Fibroblast of lung (primary cell): Measurements from ENCODE around the gene MARCKSL1. TPM values are rescaled to one million over a fixed set of nuclear protein-coding genes. Genes with fewer than 3 reads are reported as not detected.
A peak's percentile ranks its signal among the peaks of the same experiment; 100 is the strongest.

ENCODE experiments used
- DNase-seq, 2 donors: peaks; one replicate each; pipeline versions ENCODE4 v3.0.0 to v3.0.0-alpha.2; 2010; ENCODE audit warnings: low read depth in 2 of 2
- H2AFZ ChIP-seq: 2 replicates; pipeline ENCODE4 v1.5.1; 2012; ENCODE audit warnings: low read length, control low read depth, inconsistent platforms
- H3K27ac ChIP-seq: 2 replicates; pipeline ENCODE4 v1.5.1; 2011; ENCODE audit warnings: low read length, control low read depth; ENCODE audit not compliant: insufficient read depth
- H3K27me3 ChIP-seq: 2 replicates; pipeline ENCODE4 v1.5.1; 2011; ENCODE audit warnings: mild to moderate bottlenecking, low read length; ENCODE audit not compliant: control insufficient read depth, insufficient read depth
- H3K36me3 ChIP-seq: 2 replicates; pipeline ENCODE4 v1.5.1; 2011; ENCODE audit warnings: low read length; ENCODE audit not compliant: control insufficient read depth, insufficient read depth
- H3K4me1 ChIP-seq: 2 replicates; pipeline ENCODE4 v1.5.1; 2011; ENCODE audit warnings: low read length; ENCODE audit not compliant: control insufficient read depth, insufficient read depth; ENCODE audit errors: extremely low read depth
- H3K4me2 ChIP-seq: 2 replicates; pipeline ENCODE4 v1.5.1; 2011; ENCODE audit warnings: low read length, control low read depth; ENCODE audit not compliant: insufficient read depth; ENCODE audit errors: extremely low read depth
- H3K4me3 ChIP-seq, 4 experiments: fragments of 200-600 bp in 1 of 4; sonication (generic) in 1 of 4; replicated peaks in 1 of 4; 2 replicates each; pipeline ENCODE4 v1.5.1; 2011 to 2016; ENCODE audit warnings: low read length in 4 of 4, low read depth in 3 of 4, mild to moderate bottlenecking in 3 of 4, control low read depth in 2 of 4, inconsistent platforms in 1 of 4, mixed read lengths in 1 of 4; ENCODE audit not compliant: insufficient read depth in 1 of 4; ENCODE audit errors: control extremely low read depth in 1 of 4
- H3K79me2 ChIP-seq: 2 replicates; pipeline ENCODE4 v1.5.1; 2012; ENCODE audit warnings: mild to moderate bottlenecking, low read length, inconsistent platforms; ENCODE audit not compliant: control insufficient read depth, insufficient read depth
- H3K9ac ChIP-seq: 2 replicates; pipeline ENCODE4 v1.5.1; 2011; ENCODE audit warnings: mild to moderate bottlenecking, low read length, control low read depth; ENCODE audit not compliant: insufficient read depth
- H3K9me3 ChIP-seq: 2 replicates; pipeline ENCODE4 v1.5.1; 2012; ENCODE audit warnings: low read depth, low read length; ENCODE audit not compliant: control insufficient read depth, insufficient read depth
- H4K20me1 ChIP-seq: 2 replicates; pipeline ENCODE4 v1.5.1; 2011; ENCODE audit warnings: low read length; ENCODE audit not compliant: control insufficient read depth, insufficient read depth; ENCODE audit errors: extremely low read depth
- EZH2 ChIP-seq: IDR thresholded peaks from 2 replicates; pipeline ENCODE4 v1.5.1; 2012; ENCODE audit warnings: low read length, control low read depth, mild to moderate bottlenecking; ENCODE audit errors: missing control alignments
- polyA plus RNA-seq, 2 donors: library from polyadenylated mRNA; depleted of rRNA in 1 of 2; stranded (reverse) in 1 of 2; unstranded in 1 of 2; fragments of >200 nt; gene quantifications; 2 replicates each; pipeline ENCODE4 v1.2.1, GENCODE V29; 2011 to 2012; ENCODE audit warnings: missing spikeins in 1 of 2
- total RNA-seq: library from RNA; depleted of rRNA; stranded (reverse); fragments of >200 nt; gene quantifications from 2 replicates; pipeline ENCODE4 v1.2.1, GENCODE V29; 2014
- TF ChIP-seq, protein P1 (sequence below), 2 donors: IDR thresholded peaks in 1 of 2; conservative IDR thresholded peaks in 1 of 2; 1 replicate in 1 of 2; 2 replicates in 1 of 2; pipeline ENCODE4 v1.5.1; 2011 to 2012; ENCODE audit warnings: low read length in 2 of 2, control low read depth in 1 of 2, inconsistent platforms in 1 of 2, low read depth in 1 of 2, mild to moderate bottlenecking in 1 of 2

Gene MARCKSL1
- total and polyA plus RNA-seq, 2 donors (not counting 1 experiment from before 2014, with no cell fraction given) = 11.7 to 79.1 TPM

- DNase-seq = peak; percentile 64 to 80
- H3K4me3 ChIP-seq = no peak overlapping the region
- no peaks in the 10 kb centered on the region for H3K36me3 ChIP-seq
- peak overlapping the region; percentile 8 for H3K27ac ChIP-seq
- no peak overlapping the region for H3K4me2 ChIP-seq
- no peak overlapping the region for H3K9ac ChIP-seq
- H4K20me1 ChIP-seq = no peaks in the 10 kb centered on the region
- H3K79me2 ChIP-seq = no peaks in the 10 kb centered on the region
- H3K4me1 ChIP-seq = peaks cover 23% of the 10 kb centered on the region
- H3K27me3 ChIP-seq = no peaks in the 10 kb centered on the region
- no peak overlapping the region for H2AFZ ChIP-seq
- TF ChIP-seq, protein P1, sequence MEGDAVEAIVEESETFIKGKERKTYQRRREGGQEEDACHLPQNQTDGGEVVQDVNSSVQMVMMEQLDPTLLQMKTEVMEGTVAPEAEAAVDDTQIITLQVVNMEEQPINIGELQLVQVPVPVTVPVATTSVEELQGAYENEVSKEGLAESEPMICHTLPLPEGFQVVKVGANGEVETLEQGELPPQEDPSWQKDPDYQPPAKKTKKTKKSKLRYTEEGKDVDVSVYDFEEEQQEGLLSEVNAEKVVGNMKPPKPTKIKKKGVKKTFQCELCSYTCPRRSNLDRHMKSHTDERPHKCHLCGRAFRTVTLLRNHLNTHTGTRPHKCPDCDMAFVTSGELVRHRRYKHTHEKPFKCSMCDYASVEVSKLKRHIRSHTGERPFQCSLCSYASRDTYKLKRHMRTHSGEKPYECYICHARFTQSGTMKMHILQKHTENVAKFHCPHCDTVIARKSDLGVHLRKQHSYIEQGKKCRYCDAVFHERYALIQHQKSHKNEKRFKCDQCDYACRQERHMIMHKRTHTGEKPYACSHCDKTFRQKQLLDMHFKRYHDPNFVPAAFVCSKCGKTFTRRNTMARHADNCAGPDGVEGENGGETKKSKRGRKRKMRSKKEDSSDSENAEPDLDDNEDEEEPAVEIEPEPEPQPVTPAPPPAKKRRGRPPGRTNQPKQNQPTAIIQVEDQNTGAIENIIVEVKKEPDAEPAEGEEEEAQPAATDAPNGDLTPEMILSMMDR (conservative IDR thresholded peaks at IDR 0.05 in 1 of 2, IDR thresholded peaks at IDR 0.05 in 1 of 2; ENCODE audit: low read depth in 1 of 2, low read length in 2 of 2) = no peak
- TF ChIP-seq EZH2 = no peak
- no peaks in the 10 kb centered on the region for H3K9me3 ChIP-seq
These were observed 13.2 kb upstream of the MARCKSL1 start for GRCh38 chr1:32349211-32349708.

- TF ChIP-seq, protein P1 (conservative IDR thresholded peaks at IDR 0.05 in 1 of 2, IDR thresholded peaks at IDR 0.05 in 1 of 2; ENCODE audit: low read depth in 1 of 2, low read length in 2 of 2) = no peak
- H2AFZ ChIP-seq = no peak overlapping the region
- no peaks in the 10 kb centered on the region for H3K79me2 ChIP-seq
- H3K4me3 ChIP-seq = no peak overlapping the region
- peaks cover 4% of the 10 kb centered on the region for H3K4me1 ChIP-seq
- no peak overlapping the region for H3K9ac ChIP-seq
- H3K27me3 ChIP-seq = no peaks in the 10 kb centered on the region
- no peak overlapping the region for H3K4me2 ChIP-seq
- no peaks in the 10 kb centered on the region for H3K36me3 ChIP-seq
- no peak for DNase-seq
- H4K20me1 ChIP-seq = no peaks in the 10 kb centered on the region
- H3K9me3 ChIP-seq = no peaks in the 10 kb centered on the region
- H3K27ac ChIP-seq = no peak overlapping the region
These were observed 10.6 kb upstream of the MARCKSL1 start for GRCh38 chr1:32346532-32347157.

DNA sequence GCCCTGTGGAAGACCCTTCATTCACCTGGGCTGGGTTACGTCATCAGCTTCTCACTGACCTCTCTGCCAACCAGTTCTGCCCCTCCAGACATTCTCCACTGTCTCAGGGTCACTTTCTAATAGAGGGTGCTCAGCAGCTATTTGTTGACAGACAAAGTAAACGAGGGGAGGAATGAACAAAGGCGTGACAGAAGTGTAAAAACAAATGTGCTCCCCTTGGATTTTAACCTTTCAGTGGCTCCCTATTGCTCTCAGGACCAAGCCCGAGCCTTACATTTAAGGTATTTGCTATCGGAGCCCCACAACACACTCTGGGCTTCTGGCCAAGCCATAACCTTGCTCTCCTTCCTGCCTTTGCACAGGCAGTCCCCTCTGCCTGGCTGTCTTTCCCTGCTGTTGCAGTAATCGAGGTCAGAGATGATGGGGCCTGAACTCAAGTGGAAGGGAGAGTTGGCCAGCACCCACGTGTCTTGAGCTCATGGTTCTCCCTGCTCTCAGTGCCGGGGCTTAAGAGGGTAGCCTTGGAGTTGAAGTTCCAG, 9.3 kb upstream of the MARCKSL1 start:
- no peaks in the 10 kb centered on the region for H3K79me2 ChIP-seq
- no peak overlapping the region for H3K9ac ChIP-seq
- no peaks in the 10 kb centered on the region for H3K27me3 ChIP-seq
- H2AFZ ChIP-seq = no peak overlapping the region
- H3K27ac ChIP-seq = no peak overlapping the region
- H3K4me2 ChIP-seq = no peak overlapping the region
- H4K20me1 ChIP-seq = no peaks in the 10 kb centered on the region
- H3K4me1 ChIP-seq = peaks cover 4% of the 10 kb centered on the region
- DNase-seq = peak; percentile 56
- no peaks in the 10 kb centered on the region for H3K36me3 ChIP-seq
- TF ChIP-seq, protein P1 (conservative IDR thresholded peaks at IDR 0.05 in 1 of 2, IDR thresholded peaks at IDR 0.05 in 1 of 2; ENCODE audit: low read depth in 1 of 2, low read length in 2 of 2) = no peak
- TF ChIP-seq EZH2 = no peak
- H3K9me3 ChIP-seq = no peaks in the 10 kb centered on the region
- H3K4me3 ChIP-seq = no peak overlapping the region
